H1 (cell line): ENCODE results near the gene RBM10. TPM values are rescaled to one million over a fixed set of nuclear protein-coding genes. Genes with fewer than 3 reads are reported as not detected.

Source experiments
- CTCF ChIA-PET: fragments of 300-600 bp; sonication (Branson Sonifier 250); formaldehyde crosslinking; loops from one replicate; lab custom pipeline; 2021; ENCODE audit not compliant: partially characterized antibody; lab: Charles Lee
- POLR2A ChIA-PET: fragments of 300-600 bp; sonication (Branson Sonifier 250); formaldehyde crosslinking; loops from one replicate; lab custom pipeline; 2021; ENCODE audit warnings: inconsistent platforms; ENCODE audit not compliant: partially characterized antibody; lab: Charles Lee
- DNase-seq, 2 experiments: peaks; one replicate each; pipeline versions ENCODE4 v3.0.0 to v3.0.0-alpha.2; 2010 to 2022; ENCODE audit warnings: low spot score in 2 of 2, low read depth in 1 of 2, mixed read lengths in 1 of 2
- FAIRE-seq: peaks from 2 replicates; lab custom pipeline; 2011; peaks lifted over from hg19 to GRCh38; lab: Jason Lieb, UNC
- H2AFZ ChIP-seq: 2 replicates; pipeline ENCODE4 v1.8.1; 2012; ENCODE audit warnings: low read length, inconsistent platforms
- H2AK5ac ChIP-seq: 2 replicates; pipeline ENCODE4 v1.6.1; 2013; ENCODE audit warnings: low read depth, low read length
- H2BK120ac ChIP-seq: replicated peaks from 2 replicates; pipeline ENCODE3; 2013; ENCODE audit warnings: low read depth, low read length, inconsistent platforms
- H2BK12ac ChIP-seq: 2 replicates; pipeline ENCODE4 v1.6.1; 2013; ENCODE audit warnings: low read depth, low read length
- H2BK15ac ChIP-seq: 2 replicates; pipeline ENCODE4 v1.6.1; 2013; ENCODE audit warnings: low read length
- H2BK20ac ChIP-seq: 2 replicates; pipeline ENCODE4 v1.6.1; 2013; ENCODE audit warnings: low read length
- H2BK5ac ChIP-seq: 2 replicates; pipeline ENCODE4 v1.6.1; 2013; ENCODE audit warnings: low read depth, low read length
- H3K14ac ChIP-seq: 2 replicates; pipeline ENCODE4 v1.6.1; 2013; ENCODE audit warnings: inconsistent platforms; ENCODE audit not compliant: insufficient read length
- H3K18ac ChIP-seq: 2 replicates; pipeline ENCODE4 v1.6.1; 2013; ENCODE audit warnings: low read length; ENCODE audit errors: extremely low read depth
- H3K23ac ChIP-seq: 2 replicates; pipeline ENCODE4 v1.6.1; 2013; ENCODE audit warnings: inconsistent platforms; ENCODE audit not compliant: insufficient read length
- H3K23me2 ChIP-seq: 2 replicates; pipeline ENCODE4 v1.6.1; 2013; ENCODE audit warnings: low read depth, low read length
- H3K27ac ChIP-seq: 2 replicates; pipeline ENCODE4 v1.6.1; 2011; ENCODE audit warnings: low read depth, low read length, inconsistent platforms
- H3K27me3 ChIP-seq, 4 experiments: replicated peaks in 1 of 4; 1 replicate in 1 of 4; 2 replicates in 3 of 4; pipeline versions ENCODE4 v1.6.1 to v1.8.1; 2011 to 2013; ENCODE audit warnings: low read length in 3 of 4, mild to moderate bottlenecking in 3 of 4, inconsistent platforms in 2 of 4, mixed read lengths in 2 of 4, moderate library complexity in 1 of 4; ENCODE audit not compliant: control insufficient read depth in 3 of 4, insufficient read depth in 3 of 4; ENCODE audit errors: extremely low read depth in 1 of 4
- H3K36me3 ChIP-seq, 4 experiments: 2 replicates each; pipeline versions ENCODE4 v1.6.1 to v1.8.1; 2011 to 2013; ENCODE audit warnings: mild to moderate bottlenecking in 4 of 4, low read length in 3 of 4, moderate library complexity in 2 of 4, control low read depth in 1 of 4, inconsistent platforms in 1 of 4; ENCODE audit not compliant: insufficient read depth in 4 of 4, control insufficient read depth in 2 of 4
- H3K4ac ChIP-seq: replicated peaks from 2 replicates; pipeline ENCODE3; 2013; ENCODE audit warnings: low read length, low read depth, mixed read lengths, inconsistent platforms; ENCODE audit not compliant: insufficient read length
- H3K4me1 ChIP-seq, 4 experiments: replicated peaks in 1 of 4; 1 replicate in 1 of 4; 2 replicates in 3 of 4; pipeline versions ENCODE4 v1.6.1 to v1.8.1; 2011 to 2013; ENCODE audit warnings: low read length in 3 of 4, inconsistent platforms in 2 of 4, mixed read lengths in 1 of 4; ENCODE audit not compliant: insufficient read depth in 4 of 4, control insufficient read depth in 3 of 4
- H3K4me2 ChIP-seq, 2 experiments: 2 replicates each; pipeline versions ENCODE4 v1.6.1 to v1.8.1; 2011 to 2013; ENCODE audit warnings: low read depth in 2 of 2, low read length in 2 of 2, control low read depth in 1 of 2, inconsistent platforms in 1 of 2, mild to moderate bottlenecking in 1 of 2; ENCODE audit not compliant: insufficient read depth in 1 of 2
- H3K4me3 ChIP-seq, 4 experiments: fragments of 200-600, 300-600 bp in 1 of 4; sonication (generic), shearing (Covaris generic), sonication (Bioruptor Twin) in 1 of 4; 2 replicates each; pipeline versions ENCODE4 v1.5.1 to v1.8.1; 2011 to 2016; ENCODE audit warnings: low read length in 4 of 4, low read depth in 3 of 4, control low read depth in 2 of 4, inconsistent platforms in 2 of 4, mild to moderate bottlenecking in 2 of 4, mixed read lengths in 1 of 4, moderate library complexity in 1 of 4; ENCODE audit not compliant: insufficient read depth in 2 of 4; ENCODE audit errors: extremely low read depth in 1 of 4
- H3K56ac ChIP-seq: replicated peaks from 2 replicates; pipeline ENCODE3; 2013; ENCODE audit warnings: low read depth, mild to moderate bottlenecking, mixed read lengths, low read length, inconsistent platforms; ENCODE audit not compliant: insufficient read length
- H3K79me1 ChIP-seq: 2 replicates; pipeline ENCODE4 v1.6.1; 2013; ENCODE audit warnings: low read depth, low read length, control low read depth
- H3K79me2 ChIP-seq, 2 experiments: 2 replicates each; pipeline versions ENCODE4 v1.6.1 to v1.8.1; 2012 to 2013; ENCODE audit warnings: low read length in 2 of 2, mild to moderate bottlenecking in 2 of 2, inconsistent platforms in 1 of 2; ENCODE audit not compliant: insufficient read depth in 2 of 2, control insufficient read depth in 1 of 2
- H3K9ac ChIP-seq, 4 experiments: replicated peaks in 1 of 4; 1 replicate in 1 of 4; 2 replicates in 3 of 4; pipeline versions ENCODE4 v1.6.1 to v1.8.1; 2011 to 2013; ENCODE audit warnings: low read depth in 3 of 4, low read length in 3 of 4, control low read depth in 2 of 4, mild to moderate bottlenecking in 2 of 4, moderate library complexity in 2 of 4, inconsistent platforms in 1 of 4; ENCODE audit errors: extremely low read depth in 1 of 4
- H3K9me3 ChIP-seq, 2 experiments: 2 replicates each; pipeline versions ENCODE4 v1.6.1 to v1.8.1; 2012 to 2013; ENCODE audit warnings: mild to moderate bottlenecking in 2 of 2, moderate library complexity in 2 of 2, control low read depth in 1 of 2, inconsistent platforms in 1 of 2, low read depth in 1 of 2, low read length in 1 of 2, mixed read lengths in 1 of 2; ENCODE audit not compliant: insufficient read depth in 2 of 2
- H4K20me1 ChIP-seq, 2 experiments: replicated peaks in 1 of 2; 2 replicates each; pipeline versions ENCODE3 to v1.8.1; 2011 to 2013; ENCODE audit warnings: inconsistent platforms in 2 of 2, low read length in 2 of 2, mild to moderate bottlenecking in 1 of 2; ENCODE audit not compliant: insufficient read depth in 2 of 2, control insufficient read depth in 1 of 2
- H4K5ac ChIP-seq: 2 replicates; pipeline ENCODE4 v1.6.1; 2013; ENCODE audit warnings: low read length, low read depth, mixed read lengths, inconsistent platforms; ENCODE audit not compliant: insufficient read length
- H4K8ac ChIP-seq: 2 replicates; pipeline ENCODE4 v1.8.0; 2013; ENCODE audit warnings: mild to moderate bottlenecking, moderate library complexity, low read length, inconsistent platforms; ENCODE audit not compliant: insufficient read depth; ENCODE audit errors: extremely low read depth
- H4K91ac ChIP-seq: replicated peaks from 2 replicates; pipeline ENCODE3; 2013; ENCODE audit warnings: low read length, mixed read lengths, inconsistent platforms; ENCODE audit not compliant: insufficient read length
- BCL11A ChIP-seq, 2 experiments: IDR thresholded peaks; one replicate each; pipeline ENCODE4 v1.6.1; 2011; ENCODE audit warnings: low read depth in 2 of 2, low read length in 2 of 2, mild to moderate bottlenecking in 2 of 2
- CBX5 ChIP-seq: fragments of 300-800, 300-1000 bp; sonication (generic); IDR thresholded peaks from 2 replicates; pipeline ENCODE4 v1.7.1; 2016; ENCODE audit warnings: antibody characterized with exemption, low read length, low read depth
- CHD1 ChIP-seq: IDR thresholded peaks from 2 replicates; pipeline ENCODE4 v1.6.1; 2012; ENCODE audit warnings: low read depth, low read length, improper control_type of control experiment
- EP300 ChIP-seq, 2 experiments: IDR thresholded peaks; 1 replicate in 1 of 2; 2 replicates in 1 of 2; pipeline ENCODE4 v1.6.1; 2011 to 2012; ENCODE audit warnings: low read depth in 2 of 2, low read length in 2 of 2, mild to moderate bottlenecking in 2 of 2, borderline replicate concordance in 1 of 2, inconsistent platforms in 1 of 2, moderate library complexity in 1 of 2
- HDAC2 ChIP-seq, 2 experiments: fragments of 300-600 bp in 1 of 2; sonication (generic) in 1 of 2; IDR thresholded peaks; 2 replicates each; pipeline ENCODE4 v1.6.1; 2011 to 2012; ENCODE audit warnings: low read depth in 2 of 2, low read length in 2 of 2, mild to moderate bottlenecking in 2 of 2, moderate library complexity in 2 of 2, borderline replicate concordance in 1 of 2, inconsistent platforms in 1 of 2
- PHF8 ChIP-seq: fragments of 200-600 bp; sonication (generic); conservative IDR thresholded peaks from 2 replicates; pipeline ENCODE4 v1.7.1; 2012; ENCODE audit warnings: low read depth, mild to moderate bottlenecking, inconsistent platforms, low read length, moderate library complexity
- RXRA ChIP-seq: IDR thresholded peaks from 2 replicates; pipeline ENCODE4 v1.6.1; 2011; ENCODE audit warnings: low read depth, mild to moderate bottlenecking, low read length, moderate library complexity; ENCODE audit not compliant: insufficient read depth
- SIN3A ChIP-seq, 2 experiments: IDR thresholded peaks in 1 of 2; conservative IDR thresholded peaks in 1 of 2; 2 replicates each; pipeline ENCODE4 v1.6.1; 2011 to 2012; ENCODE audit warnings: low read length in 2 of 2, improper control_type of control experiment in 1 of 2, low read depth in 1 of 2, mild to moderate bottlenecking in 1 of 2
- TAF1 ChIP-seq: IDR thresholded peaks from 2 replicates; pipeline ENCODE4 v1.6.1; 2011; ENCODE audit warnings: mild to moderate bottlenecking, low read depth, low read length
- TAF7 ChIP-seq: optimal IDR thresholded peaks from 2 replicates; pipeline ENCODE3; 2011; ENCODE audit warnings: low read depth, mild to moderate bottlenecking, inconsistent platforms, low read length, moderate library complexity, borderline replicate concordance
- YY1 ChIP-seq: IDR thresholded peaks from 2 replicates; pipeline ENCODE4 v1.6.1; 2011; ENCODE audit warnings: low read depth, mild to moderate bottlenecking, low read length
- WGBS, 2 experiments: shearing (Covaris generic) in 1 of 2; methylation state at CpG; one replicate each; pipeline versions ENCODE4 v1.1.6 to v1.1.7; 2013 to 2015; ENCODE audit warnings: low lambda C conversion rate in 2 of 2, mixed read lengths in 2 of 2, inconsistent platforms in 1 of 2, low coverage in 1 of 2, missing lambda C conversion rate in 1 of 2; ENCODE audit not compliant: insufficient replicate concordance in 2 of 2, insufficient coverage in 1 of 2, insufficient read length in 1 of 2; ENCODE audit errors: extremely low coverage in 1 of 2, missing lambda C conversion rate in 1 of 2; 5-methylcytosine and 5-hydroxymethylcytosine counted together
- polyA plus RNA-seq, 7 experiments: library from polyadenylated mRNA; depleted of rRNA in 3 of 7; stranded (reverse) in 5 of 7; unstranded in 2 of 7; fragments of >200 nt in 5 of 7; fragments of 200-250 nt in 2 of 7; gene quantifications; 1 replicate in 5 of 7; 2 replicates in 1 of 7; 4 replicates in 1 of 7; pipeline versions ENCODE4 v1.2.1 to v1.2.3, GENCODE V29; 2011 to 2013; ENCODE audit warnings: missing spikeins in 2 of 7, mixed read lengths in 2 of 7
- total RNA-seq: library from RNA; stranded (reverse); fragmentation: NEBNext Ultra II Directional; extraction: Animal tissue kit (Norgen Biotek cat#: 25700); gene quantifications from 2 replicates; pipeline ENCODE4 v1.2.1, GENCODE V29; 2021
- TF ChIP-seq, protein P1 (sequence below): IDR thresholded peaks from 2 replicates; pipeline ENCODE4 v1.6.1; 2011; ENCODE audit warnings: low read depth, mild to moderate bottlenecking, low read length; ENCODE audit not compliant: insufficient read depth

The RBM10 gene
- total and polyA plus RNA-seq, 2 of the 8 experiments (the other 6 are each of a cell fraction or from before 2014, with no cell fraction given) = 35.7 to 64.0 TPM

DNA sequence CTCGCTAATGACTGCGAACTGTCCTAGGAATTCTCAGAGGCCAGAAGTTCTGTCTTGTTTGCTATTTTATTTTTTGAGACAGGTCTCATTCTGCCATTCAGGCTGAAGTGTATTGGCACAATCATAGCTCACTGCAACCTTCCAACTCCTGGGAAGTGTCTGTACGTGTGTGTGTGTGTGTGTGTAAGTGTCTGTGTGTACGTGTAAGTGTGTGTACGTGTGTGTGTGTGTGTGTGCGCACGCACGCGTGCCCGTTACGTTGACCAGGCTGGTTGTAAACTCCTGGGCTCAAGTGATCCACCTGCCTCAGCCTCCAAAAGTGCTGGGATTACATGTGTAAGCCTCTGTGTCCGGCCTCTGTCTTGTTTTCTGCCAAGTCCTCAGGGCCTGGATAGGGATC lies 63.1 kb downstream of the RBM10 start:
- Histone ChIP-seq H3K14ac (no peak overlapping the region), H3K18ac (no peak overlapping the region), H3K79me1 (no peaks in the 10 kb centered on the region; the same call in 1 of the 2 replicates), H3K36me3 (peaks cover 43 to 96% (median 75%) of the 10 kb centered on the region in 4 experiments), H3K27ac (no peak overlapping the region), H2AFZ (no peak overlapping the region), H2BK15ac (no peak overlapping the region), H2BK12ac (no peak overlapping the region), H3K56ac (no peak overlapping the region), H3K23me2 (no peaks in the 10 kb centered on the region), H3K27me3 (no peaks in the 10 kb centered on the region), H2BK20ac (no peak overlapping the region), H3K4me1 (no peaks in the 10 kb centered on the region), H3K9me3 (no peaks in the 10 kb centered on the region), H2BK120ac (no peak overlapping the region), H3K4me3 (no peak overlapping the region), H3K4me2 (no peak overlapping the region), H3K79me2 (no peaks in the 10 kb centered on the region), H4K91ac (no peak overlapping the region), H3K4ac (no peak overlapping the region), H2AK5ac (no peak overlapping the region), H4K8ac (no peak overlapping the region), H3K9ac (no peak overlapping the region), H4K20me1 (peaks cover 0 to 13% of the 10 kb centered on the region in 2 experiments), H3K23ac (no peak overlapping the region), H4K5ac (no peak overlapping the region), H2BK5ac (no peak overlapping the region)
- ChIA-PET CTCF (no interaction called here), POLR2A (interaction anchor here (0.7 to 6.7 kb wide), 5 partner anchors 9 to 177 kb away, joined by 3 to 63 read pairs (median 8); partner anchors contain the start of gene CDK16)
- DNase-seq (no peak), FAIRE-seq (no peak)
- WGBS, 2 experiments = 91% methylated on average over 9 of the region's 12 CpGs; no CpG with 5 or more reads in 1 of the 2 experiments
- TF ChIP-seq RXRA (no peak), TAF7 (no peak), BCL11A (IDR thresholded peaks at IDR 0.05; ENCODE audit: low read depth in 2 of 2, low read length in 2 of 2) (no peak), EP300 (IDR thresholded peaks at IDR 0.05; ENCODE audit: borderline replicate concordance in 1 of 2, low read depth in 2 of 2, low read length in 2 of 2) (no peak), TAF1 (no peak), CBX5 (no peak), PHF8 (no peak), HDAC2 (IDR thresholded peaks at IDR 0.05; ENCODE audit: borderline replicate concordance in 1 of 2, low read depth in 2 of 2, low read length in 2 of 2) (no peak), CHD1 (no peak), YY1 (no peak), SIN3A (conservative IDR thresholded peaks at IDR 0.05 in 1 of 2, IDR thresholded peaks at IDR 0.05 in 1 of 2; ENCODE audit: low read depth in 1 of 2, low read length in 2 of 2) (no peak)
- TF ChIP-seq, protein P1, sequence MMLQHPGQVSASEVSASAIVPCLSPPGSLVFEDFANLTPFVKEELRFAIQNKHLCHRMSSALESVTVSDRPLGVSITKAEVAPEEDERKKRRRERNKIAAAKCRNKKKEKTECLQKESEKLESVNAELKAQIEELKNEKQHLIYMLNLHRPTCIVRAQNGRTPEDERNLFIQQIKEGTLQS = no peak
